ENCODE results near the gene PDE4B.

Gene PDE4B

DNA sequence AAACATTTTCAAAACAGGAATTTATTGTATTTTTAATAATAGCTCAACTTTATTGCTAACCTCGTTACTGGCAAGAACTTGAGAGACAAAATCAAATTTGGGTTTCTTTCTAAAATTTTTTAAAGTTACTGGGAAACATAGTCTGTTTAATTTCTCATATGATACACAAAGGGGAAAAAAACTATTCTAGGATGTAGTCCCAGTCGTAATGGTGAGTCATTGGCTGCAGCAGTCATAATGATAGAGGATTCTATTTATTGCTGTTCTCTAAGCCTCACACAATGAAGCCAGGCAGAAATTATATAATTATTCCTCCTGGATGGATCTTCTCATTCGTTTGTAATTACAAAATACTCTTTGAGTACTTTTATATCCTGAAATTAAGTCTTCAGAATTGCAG is 414.8 kb downstream of the PDE4B start:
- DNase-seq = no peak

DNA sequence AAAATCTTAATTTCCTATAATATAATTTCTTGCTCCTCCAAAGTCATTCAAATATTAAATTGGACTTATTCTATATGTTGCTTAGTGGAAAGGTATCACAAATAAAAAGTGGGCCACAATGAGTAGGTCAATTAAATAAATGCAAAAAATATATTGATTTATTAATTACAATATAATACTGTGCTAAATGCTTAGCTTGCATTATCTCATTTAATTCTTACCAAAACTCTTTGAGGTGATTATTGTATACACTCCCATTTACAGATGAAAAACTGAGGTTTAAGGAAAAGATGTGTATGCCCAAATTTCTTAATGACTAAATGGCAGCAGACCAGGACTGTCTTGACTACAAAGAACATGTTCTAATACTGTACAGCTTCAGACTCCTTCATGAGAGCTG is 415.9 kb downstream of the PDE4B start:
- no peak for DNase-seq

DNA sequence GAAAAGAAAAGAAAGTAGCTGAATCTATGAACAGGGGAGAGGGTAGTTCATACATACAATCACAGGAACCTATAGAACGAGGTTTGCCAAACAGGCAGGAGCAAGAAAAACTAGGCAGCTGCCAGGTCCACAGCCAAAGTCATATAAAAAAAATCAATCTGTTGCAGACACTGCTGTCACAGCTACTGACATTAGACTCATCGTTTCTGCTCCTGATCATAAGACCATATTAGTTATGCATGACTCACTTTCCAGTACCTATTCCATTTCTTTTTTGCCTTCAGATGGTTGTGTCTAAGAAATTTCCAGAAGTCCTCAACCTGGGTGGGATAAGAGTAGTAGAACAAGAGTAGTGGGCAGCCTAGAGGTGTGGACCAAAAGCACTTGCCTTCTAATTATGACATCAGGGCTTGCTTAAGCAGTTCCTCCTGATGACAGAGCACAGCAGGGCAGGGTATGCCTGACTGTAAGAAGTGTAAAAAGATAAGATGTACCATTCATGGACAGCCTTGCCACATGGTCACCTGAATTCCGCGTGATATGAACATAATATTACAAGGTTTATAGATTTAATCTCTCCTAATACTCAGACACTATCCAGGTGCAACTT is 418.0 kb downstream of the PDE4B start:
- DNase-seq = peak in 1 of 6 experiments; percentile 0

DNA sequence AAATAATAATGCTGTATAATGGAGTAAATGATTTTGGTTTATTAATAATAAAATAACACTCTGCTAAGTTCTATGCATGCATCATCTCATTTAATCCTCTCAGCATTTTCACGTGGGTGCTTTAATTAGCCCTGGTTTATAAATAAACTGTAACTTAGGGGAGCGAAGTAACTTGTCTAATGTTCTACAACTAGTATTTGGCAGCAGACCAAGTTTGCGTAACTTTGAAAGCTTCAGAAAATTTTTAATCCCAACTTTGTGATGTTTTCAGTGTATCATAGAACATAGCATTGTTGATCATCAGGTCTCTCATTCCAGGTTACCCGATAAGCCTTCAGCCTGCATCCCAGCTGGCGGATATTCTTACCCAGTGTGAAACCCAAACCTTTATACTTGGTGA is 418.8 kb downstream of the PDE4B start:
- no peak for DNase-seq

DNA sequence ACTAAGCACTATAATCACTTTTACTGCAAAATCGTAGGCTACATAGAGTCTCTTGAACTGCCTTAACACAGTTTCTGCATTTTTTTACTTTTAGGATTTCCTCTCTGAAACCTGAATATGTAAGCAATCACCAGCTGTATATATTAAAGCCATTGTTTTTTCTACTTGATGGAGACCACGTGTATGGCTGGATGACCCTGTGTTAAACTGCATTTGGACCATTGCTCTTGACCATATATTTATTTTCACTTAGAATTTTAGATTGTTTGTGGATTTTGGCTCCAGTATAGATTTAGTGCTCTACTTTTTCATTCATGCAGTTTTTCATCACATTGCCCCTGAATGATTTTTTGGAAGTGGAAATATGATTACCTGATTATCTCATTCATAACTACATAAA is 420.8 kb downstream of the PDE4B start:
- DNase-seq = no peak

DNA sequence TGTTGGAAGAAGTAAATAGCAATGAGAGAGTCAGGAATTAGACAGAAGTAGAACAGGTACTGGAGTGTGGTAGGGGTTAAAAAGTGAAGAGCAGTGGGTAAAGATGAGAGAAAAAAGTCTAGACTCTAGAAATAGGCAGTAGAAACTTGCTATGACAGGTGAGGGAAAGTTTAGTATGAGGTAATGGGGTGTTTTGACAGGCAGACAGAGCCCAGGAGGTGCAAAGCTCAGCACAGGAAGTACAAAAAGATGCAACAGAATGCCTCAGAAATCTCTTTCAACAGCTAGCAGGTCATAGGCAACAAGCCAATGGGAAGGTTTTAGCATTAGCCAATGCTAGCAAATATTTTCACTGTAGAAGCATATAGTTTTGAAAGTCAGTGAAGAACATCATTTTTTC is 422.2 kb downstream of the PDE4B start:
- DNase-seq = peak in 4 of 6 experiments; percentile 3 to 65 (median 58)

DNA sequence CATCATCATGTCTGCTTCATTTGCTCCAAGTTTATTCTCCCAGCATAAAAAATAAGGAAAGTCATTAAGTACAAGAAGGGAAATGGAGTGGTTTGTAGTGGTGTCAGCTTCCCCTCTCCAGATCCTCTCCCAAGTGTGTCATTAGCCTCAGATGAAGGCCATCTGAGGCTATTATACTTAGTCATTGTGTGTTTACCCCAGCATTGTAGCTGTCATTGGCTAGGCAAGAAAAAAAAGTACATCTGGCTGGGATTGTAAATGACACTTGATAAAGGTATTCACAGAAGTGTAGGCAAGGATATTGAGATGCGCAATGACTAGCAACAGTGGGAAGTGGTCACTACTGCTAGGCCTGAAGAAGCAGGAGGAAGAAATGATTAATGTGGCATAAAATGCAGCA is 424.3 kb downstream of the PDE4B start:
- no peak for DNase-seq

DNA sequence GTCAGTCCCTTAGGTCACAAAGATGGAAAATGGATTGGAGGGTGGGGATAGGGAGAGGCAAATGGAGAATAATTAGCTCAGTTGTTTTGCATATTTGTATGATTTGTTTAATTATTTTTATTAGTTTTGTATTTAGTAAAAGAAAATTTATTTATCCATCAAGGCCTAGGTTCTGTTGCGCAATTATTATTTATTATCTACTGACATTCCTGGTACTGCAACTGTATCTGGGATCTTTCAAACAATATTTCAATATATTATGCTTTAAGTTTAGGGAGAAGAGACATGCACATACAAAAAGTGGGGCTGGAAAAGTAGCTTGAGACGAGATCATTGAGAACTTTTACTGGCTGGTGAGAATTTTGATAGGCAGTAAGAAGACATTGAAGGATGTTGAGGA is 424.9 kb downstream of the PDE4B start:
- no peak for DNase-seq

DNA sequence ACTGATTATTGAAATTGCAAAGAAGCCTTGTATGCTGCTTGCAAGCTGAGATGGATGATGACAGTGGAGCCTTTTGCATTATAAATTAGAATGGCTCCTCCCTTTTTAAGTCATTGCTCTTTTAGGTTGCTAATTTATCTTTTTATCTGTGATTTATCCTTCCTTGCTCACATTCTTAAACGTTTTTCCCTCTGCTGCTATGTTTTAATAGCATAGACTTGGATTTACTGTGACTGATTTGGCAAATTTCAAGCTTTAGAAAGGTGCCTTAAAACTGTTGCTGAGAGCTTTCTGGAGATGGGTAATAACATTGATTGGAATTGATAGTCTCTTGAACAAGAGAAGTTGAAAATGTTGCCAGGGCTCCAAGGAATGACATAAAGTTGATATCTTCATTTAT is 427.8 kb downstream of the PDE4B start:
- no peak for DNase-seq

DNA sequence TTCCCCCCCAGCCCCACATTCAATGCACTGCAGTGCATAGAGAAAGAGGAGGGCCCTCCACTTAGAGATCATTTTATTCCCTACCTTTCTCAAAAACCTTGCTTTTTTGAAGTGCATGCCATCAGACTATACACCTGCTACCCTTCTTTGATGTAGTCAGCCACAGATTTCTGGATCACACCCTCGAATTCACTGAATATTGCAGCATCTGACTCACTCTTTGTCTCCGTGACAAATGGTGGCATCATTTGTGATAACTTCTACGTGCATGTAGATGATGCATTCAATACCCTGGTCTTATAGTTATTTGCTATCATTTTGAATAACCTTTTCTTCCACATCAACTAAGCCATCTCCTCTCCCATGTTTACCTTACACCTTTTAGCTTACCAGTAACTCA is 431.0 kb downstream of the PDE4B start:
- no peak for DNase-seq

DNA sequence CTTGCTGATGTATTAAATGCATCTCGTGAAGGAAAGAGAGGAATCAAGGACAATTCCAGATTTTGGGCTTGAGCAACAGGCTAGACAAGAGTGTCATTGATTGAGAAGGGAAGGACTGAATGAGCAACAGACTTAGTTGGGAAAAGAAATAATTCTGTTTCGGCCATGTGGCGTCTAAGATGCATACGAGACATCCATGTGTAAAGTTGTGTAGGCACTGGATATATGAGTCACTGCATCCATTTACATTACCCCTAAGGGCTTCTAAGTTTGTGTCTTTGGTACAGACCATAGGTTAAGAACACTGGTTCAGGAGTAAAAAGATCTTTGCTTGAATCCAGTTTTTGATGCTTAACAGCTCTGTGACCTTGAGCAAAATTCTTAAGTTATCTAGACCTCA is 434.3 kb downstream of the PDE4B start:
- DNase-seq = no peak

DNA sequence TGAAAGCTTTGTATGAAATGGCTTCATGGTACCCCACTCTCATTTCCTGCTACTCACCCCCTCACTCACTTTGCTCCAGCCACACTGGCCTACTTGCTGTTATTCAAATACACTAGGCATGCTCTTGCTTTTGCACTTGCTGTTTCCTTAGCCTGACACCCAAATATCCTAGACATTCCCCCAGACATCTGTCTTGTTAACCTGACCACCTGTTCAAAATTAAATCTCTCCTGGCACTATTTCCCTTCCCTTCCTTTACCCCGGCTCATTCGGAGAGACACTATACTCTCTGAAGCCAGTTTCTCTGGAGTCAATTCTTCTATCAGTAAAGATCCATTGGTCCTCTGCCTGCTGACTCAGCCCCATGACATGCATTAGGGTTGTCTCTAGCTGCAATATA is 435.3 kb downstream of the PDE4B start:
- no peak for DNase-seq

DNA sequence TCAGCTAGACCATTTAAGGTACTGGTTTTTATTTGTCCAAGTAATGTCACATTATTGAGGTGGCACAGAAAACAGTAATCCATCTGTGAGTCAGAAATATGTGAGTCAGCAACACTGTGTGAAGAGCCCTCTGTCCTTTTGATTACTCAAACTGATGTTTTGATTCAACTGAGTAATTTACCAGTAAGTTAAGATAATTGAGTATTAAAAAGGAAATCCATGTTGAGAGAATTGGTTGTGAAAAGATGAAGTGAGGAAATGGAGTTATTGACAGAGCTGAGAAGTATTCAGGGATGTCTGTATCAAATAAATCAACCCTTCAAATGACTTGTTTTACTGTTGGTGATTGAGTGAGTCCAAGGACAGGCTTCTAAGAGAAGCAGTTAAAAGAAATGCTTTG is 438.5 kb downstream of the PDE4B start:
- DNase-seq = no peak

DNA sequence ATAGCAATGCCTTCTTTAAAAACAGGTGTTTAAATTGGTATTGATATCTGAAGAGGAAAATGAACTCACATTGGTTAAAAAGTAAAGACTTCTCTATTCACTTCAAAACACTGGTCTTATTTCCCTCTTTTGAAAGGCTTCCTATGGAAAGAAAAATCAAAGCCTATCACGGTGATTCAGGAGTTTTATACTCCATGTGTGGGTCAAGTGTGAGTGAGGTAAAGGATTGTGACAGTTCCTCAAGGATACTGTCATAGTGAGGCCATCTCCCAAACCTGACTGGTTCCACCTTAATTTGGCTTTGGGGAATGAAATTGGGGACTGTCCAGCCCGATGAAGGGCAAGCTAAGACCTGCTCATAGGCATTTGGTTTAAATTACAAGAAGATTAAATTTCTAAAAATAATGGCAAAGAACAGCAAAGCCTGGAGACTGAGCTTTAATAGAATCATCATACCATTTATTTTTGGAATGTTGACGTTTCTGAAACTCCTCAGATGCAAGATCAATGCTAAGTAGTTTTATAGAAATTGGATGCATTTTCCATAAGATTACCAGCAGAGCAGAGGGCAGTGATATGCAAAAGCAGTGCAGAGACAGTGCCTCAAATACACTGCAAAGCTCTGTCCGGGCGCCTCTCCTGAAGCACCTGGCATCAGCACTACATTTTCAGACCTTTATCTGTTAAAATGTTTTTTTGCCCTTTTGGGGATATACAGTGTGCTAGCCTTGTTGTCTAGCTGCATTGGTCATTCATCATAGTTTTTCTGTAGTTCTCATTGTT is 439.2 kb downstream of the PDE4B start:
- DNase-seq = no peak

DNA sequence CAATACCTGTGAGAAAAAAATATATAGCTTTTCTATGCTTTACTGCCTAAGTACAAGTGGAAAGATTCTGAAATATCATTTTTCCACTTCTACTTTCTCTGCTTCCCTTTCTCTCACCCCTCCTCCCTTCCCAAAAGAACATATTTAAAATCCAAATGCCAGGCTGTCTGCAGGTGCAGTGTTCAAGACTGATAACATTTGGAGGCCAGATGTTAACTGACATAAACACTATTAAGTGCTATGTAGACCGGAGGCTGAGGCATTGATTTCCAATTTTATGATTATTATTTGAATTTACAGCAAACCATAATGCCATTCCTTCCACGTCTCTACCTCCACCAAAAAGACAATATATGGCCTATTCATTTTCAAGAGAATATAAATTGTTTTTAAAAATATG is 444.3 kb downstream of the PDE4B start:
- no peak for DNase-seq

DNA sequence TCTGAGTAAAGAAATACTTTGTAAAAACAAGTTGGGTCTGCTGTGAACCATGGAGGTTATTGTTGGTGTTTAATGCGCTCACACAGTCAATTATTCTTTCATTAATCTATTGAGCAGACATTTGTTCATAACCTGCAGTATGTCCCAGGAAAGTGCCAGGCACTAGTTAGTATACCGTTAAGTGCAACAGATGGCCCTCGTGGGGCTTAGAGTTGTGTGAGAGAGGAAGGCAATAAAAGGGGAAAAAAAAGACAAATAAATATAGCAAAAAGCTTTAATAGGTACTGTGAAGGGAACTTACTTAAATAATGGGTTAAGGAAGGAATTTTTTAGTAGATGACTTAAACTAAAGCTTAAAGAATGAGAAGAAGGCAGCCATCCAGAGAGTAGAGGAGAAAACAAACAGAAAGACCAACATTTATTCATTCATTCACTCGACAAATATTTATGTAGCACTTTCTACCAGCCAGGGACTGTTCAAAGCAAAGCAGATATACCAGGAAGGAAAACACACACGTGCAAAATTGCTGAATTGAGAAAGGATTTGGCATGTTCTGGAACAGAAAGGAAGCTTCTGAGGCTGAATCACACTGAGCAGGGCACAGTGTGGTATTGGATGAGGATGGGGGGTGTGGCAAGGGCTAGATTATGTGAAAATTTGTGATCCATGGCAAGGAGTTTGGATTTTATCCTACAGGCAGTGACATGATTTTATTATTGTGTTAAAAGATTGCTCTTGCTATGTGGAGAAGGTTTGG is 445.2 kb downstream of the PDE4B start:
- DNase-seq = no peak

DNA sequence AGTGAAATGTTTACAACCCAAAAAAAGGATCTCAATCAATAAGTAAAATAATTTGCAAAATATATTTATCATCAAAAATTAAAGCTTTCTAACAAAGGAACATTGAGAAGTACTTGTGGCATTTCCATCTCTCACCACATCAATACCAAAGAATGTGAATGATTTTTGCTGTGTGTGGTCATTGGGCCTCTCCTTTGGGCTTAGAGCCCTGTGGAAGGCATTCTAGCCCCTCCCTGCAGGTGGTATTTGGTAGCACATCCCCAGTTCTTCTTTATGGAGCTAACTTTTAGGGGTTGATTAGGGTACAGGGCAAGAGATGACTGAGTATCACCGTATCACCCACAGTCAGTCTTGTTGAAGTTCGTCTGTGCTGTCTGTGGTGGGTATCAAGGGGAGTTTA is 447.1 kb downstream of the PDE4B start:
- DNase-seq = no peak

DNA sequence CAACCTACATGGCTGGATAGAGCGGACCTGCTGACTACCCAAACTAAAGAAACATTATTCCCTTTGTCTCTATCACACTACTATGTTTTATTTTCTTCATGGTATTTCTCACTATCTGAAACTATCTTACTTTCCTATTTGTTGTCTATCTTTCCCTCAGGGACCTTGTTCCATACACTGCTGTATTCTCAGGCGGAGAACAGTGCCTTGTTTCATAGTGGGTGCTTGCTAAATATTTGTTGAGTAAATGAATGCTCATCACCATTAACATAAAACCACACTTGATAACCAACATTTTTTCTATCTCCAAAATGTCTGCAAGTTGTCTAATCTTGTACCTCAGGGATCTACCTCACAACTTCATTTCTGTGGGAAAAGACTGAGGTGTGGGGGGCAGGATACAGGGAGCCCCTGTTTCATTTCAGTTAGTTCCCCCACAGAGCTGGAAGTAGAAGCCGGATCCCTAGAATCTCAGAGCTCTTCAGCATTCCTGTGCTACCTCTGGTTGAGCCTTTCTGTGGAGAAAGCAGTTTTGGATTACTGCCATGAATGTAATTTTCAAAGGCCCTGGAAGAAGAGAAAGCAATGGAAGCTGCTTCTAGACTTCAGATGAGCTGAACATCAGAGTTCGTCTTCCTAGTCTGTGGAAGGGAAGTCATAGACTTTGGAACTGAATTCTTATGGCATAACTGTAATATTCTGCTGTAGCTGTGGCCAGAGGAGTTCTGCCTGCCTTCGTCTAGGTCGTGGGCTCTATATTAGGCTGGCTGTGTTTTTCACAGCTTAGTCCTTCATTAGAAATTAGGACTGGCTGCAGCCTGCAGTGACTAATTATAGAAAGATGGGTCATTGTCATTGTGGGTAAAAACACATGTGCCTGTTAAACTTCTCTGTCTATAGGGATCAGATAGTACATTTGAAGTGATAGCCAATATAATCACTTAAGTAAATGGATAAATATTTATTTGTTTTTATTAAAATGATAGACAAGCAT is 448.1 kb downstream of the PDE4B start:
- DNase-seq = no peak

DNA sequence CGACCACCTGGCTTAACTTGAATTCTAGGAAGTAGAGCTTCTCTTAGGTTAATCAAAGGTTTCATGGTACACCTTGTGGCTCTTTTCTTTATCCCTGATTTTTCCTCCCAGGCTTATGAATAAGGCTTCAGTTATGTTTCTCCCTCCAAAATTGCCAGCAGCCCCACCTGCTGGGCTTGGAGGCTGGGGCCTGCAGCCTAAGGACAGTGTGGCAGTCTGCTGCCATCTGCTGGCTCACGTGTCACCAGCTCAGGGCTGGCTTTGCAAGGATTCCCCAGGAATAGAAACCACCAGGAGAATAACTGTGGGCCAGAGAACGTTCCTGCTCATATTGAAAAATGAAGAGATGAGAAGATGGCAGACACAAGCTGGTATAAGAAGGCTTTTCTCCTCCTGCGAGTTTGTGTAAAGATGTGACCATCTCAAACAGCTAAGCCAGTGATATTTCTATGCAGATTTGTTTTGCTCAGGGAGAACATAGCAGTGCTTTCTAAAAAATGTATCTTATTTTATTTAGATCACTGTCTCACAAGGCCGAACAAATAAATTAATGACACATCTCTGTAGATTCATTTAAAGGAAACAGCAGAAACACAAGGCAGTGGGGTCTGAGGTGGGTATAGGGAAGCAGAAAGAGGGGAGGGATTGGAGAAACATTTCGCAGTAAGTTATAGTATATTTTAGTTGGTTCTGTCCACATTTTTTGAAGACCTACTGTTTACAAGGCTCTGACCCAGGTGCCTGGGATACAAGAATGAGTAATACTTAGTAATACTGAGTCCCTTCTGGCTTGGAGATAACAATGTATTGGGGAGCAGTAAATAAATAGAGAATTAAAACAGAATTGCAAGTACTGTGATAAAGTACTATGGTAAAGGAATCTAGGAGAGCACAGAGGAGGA is 450.2 kb downstream of the PDE4B start:
- DNase-seq = peak; percentile 42 to 74 (median 66)

DNA sequence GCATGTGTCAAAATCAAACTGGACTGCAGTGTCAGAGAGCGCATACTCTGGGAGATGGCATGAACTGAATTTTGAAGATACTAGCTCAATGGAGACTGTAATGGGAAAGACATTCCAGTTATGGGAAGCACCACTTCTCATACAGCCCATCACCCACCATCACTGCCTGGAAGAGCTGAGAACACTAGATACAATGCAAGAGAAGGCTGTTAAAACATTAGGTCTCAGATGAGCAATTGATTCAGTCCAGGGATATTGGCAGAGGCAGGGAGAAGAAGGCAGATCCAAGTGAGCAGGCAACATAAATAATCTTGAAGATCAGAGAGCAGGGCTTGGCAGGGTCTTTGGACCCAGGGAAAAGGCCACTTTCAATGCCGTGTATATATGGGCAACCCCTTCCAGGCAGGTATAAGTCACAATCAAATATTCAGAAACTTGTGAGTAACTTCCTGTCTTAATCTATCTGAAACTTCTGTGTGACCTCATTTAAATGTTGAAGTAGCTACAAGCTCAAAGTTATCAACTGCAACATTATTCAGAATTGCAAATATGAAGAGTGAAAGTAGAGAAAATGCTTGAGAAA is 450.9 kb downstream of the PDE4B start:
- DNase-seq = no peak

DNA sequence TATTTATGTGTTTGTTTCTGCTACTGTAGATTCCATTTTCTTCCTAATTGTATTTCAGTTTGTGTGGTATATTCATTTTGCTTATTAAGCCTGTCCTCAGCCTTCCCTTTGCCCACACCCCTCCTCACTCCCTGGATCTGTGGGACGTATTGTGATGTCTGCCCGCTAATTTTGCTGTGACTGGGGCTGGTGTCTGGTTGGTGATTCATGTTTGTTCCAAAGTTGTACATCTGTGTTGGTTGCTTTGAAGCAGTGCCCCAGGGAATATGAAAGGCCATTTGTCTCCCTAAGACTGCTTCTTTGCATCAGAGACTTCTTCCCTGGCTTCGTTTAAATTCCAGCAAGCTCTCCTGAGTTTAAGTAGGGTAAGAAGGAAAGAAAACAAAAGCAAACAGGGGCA is 451.7 kb downstream of the PDE4B start:
- no peak for DNase-seq

Measured in stimulated activated naive CD4-positive, alpha-beta T cell (primary cell).